Fibroblast of skin of left biceps (primary cell): ENCODE measurements around the gene KLF13.

ENCODE experiments used
- DNase-seq, 2 experiments: peaks; one replicate each; pipeline ENCODE4 v3.0.0-alpha.2; 2013; ENCODE audit warnings: low read depth in 2 of 2

Gene KLF13

DNA sequence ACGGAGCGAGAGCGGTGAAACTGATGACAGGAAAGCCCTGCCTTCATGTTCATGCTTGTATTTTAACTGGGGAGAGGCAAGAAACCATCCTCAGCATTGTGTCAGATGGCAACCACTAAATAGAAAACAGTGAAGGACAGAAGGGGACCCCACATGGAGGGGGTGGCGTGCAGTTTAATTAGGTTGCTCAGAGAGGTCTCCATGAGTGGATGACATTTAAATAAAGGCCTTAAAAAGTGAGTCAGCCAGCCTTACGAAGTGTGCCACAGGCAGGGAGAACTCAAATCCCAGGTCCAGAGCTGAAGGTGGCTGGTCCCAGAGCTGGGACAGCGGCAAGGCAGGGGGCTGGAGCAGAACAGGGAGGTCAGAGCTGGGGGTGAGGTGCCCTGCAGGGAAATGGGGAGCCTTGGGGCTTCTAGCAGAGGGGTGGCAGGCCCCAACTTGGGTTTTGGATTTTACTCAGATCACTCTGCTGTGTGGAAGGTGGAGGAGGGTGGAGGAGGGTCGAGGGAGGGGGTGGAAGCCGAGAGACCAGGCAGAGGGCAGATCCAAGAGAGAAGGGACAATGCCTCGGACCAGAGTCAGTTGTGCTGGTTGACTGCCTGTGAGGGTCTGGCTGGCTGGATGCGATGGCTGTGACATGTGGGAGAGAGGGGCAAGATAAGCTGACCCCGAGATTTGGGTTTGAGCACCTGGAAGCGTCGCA, 73.7 kb downstream of the KLF13 start:
- no peak for DNase-seq

- no peak for DNase-seq
These were observed 74.6 kb downstream of the KLF13 start for GRCh38 chr15:31401282-31401681.

- DNase-seq: no peak
These were observed 75.4 kb downstream of the KLF13 start for GRCh38 chr15:31402003-31402402.

DNA sequence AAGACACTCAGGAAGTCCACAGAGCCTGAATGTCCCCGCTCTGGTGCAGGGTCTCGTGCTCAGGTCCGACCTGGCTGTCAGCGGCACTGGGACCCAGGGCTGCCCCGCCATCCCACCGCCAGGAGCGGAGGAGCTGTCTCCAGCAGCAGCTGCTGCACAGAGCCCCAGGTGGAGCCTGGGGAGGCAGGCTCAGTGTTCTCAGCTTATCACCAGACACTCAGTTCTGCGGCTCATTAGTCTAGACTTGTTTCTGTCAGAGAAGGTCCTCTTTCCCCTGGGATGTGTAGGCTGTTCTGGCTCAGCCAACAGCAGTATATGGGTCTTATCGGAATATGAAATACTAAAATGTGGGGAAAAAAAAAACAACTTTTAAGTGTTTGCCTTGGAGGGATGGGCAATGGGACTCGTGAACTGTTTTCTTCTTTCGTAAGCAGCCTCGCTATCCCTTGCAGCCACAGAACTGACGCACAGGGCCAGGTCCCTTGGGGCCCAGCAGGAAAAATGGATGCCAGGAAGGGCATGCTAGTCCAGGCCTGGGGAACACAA, 75.9 kb downstream of the KLF13 start:
- DNase-seq: no peak

DNA sequence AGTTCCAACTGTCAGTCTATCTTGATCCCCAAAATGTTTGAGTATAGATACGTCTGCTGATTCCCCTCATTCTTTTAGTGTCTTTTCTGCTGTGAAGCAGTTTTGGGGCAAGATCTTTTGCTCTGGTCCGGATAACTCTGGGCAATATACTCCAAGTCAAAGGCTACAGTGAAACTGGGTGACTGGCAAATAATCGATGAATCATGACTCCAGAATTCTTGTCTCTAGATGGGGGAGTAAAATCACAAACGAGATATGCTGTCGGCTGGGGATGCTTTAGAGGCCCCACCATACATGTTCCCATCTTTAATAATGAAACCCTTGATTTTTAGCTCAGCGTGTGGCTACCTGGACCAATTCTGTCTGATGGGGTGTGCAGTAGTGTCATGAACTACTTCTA, 76.5 kb downstream of the KLF13 start:
- no peak for DNase-seq

DNA sequence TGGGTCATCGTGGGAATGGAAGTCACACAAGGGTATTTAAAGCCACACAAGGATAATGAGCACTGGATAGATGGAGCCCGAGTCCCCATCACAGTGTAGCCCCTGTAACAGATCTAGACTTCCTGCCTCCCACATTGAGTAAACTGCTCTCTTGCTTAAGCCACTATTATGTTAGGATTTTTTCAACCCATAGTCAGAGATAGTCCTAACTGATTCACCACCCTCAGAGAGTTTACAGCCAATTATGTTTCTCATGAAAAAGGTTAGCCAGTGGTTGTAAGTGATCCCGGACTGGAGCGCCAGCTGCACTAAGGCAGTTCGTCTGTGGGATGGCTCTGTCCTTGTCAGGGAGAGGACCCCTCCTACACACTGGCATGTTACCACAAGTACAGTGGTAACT, 77.0 kb downstream of the KLF13 start:
- no peak for DNase-seq

DNA sequence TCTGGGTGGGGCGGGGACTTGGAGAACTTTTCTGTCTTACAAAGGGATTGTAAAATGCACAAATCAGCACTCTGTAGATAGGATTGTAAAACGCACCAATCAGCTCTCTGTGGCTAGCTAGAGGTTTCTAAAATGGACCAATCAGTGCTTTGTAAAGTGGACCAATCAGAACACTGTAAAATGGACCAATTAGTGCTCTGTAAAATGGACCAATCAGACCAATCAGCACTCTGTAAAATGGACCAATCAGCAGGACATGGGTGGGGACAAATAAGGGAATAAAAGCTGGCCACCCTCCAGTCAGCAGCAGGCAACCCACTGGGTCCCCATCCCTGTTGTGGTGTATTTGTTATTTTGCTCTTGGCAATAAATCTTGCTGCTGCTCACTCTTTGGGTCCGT, 77.7 kb downstream of the KLF13 start:
- DNase-seq: no peak

DNA sequence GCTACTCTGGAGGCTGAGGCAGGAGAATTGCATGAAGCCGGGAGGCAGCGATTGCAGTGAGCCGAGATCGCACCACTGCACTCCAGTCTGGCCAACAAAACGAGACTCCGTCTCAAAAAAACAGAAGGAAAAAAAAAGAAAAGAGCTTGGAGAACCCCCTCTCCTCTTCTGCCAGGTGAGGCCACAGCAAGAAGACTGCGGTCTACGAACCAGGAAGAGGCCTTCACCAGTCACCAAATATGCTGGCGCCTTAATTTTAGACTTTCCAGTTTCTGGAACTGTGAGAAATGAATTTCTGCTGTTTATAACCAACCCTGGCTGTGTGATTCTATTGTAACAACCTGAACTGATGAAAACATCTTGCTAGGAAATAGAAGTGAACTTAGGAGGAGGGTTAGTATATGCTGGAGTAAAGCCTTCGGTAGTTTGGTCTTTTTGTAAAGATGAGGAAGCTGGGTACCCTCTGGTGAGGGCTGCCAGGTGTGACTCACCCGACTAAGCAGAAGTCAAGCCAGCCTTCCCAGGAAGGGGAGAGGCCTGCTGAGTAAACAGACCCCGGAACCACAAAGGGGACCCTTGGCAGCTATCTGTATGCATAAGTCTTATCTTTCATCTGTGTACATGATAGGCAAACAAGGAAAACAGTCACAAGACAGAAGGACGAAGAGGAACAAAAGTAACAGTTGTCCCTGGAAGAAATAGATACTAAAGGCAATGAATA, 78.7 kb downstream of the KLF13 start:
- no peak for DNase-seq

GRCh38 chr15:31407376-31407775, 80.7 kb downstream of the KLF13 start:
- DNase-seq: no peak

- no peak for DNase-seq
These were observed 81.2 kb downstream of the KLF13 start for GRCh38 chr15:31407851-31408250.

GRCh38 chr15:31408724-31409123, 82.1 kb downstream of the KLF13 start:
- no peak for DNase-seq

GRCh38 chr15:31409171-31409570, 82.5 kb downstream of the KLF13 start:
- DNase-seq: no peak

- DNase-seq: no peak
These were observed 86.2 kb downstream of the KLF13 start for GRCh38 chr15:31412824-31413223.

GRCh38 chr15:31415201-31415600, 88.6 kb downstream of the KLF13 start:
- DNase-seq: no peak

DNA sequence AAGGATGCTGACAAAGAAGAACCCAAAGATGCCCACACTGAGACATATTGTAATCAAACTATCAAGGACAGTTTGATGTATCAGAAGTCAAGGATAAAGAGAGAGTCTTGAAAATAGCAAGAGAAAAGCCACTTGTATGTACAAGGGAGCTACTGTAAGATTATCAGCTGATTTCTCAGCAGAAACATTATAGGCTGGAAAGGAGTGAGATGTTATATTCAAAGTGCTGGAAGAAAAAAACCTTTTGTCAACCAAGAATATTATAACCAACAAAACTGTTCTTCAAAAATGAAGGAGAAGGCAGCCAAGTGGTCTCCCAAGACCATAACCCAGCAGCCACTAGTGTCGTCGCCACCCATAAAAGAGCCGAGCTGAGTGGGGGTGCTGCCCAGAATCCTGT, 93.2 kb downstream of the KLF13 start:
- no peak for DNase-seq

- DNase-seq: no peak
These were observed 100.8 kb downstream of the KLF13 start for GRCh38 chr15:31427411-31427810.
